K562 (cell line): ENCODE measurements around the gene LRP1B. TPM values are rescaled to one million over a fixed set of nuclear protein-coding genes. Genes with fewer than 3 reads are reported as not detected.

Source experiments
- ATAC-seq: fragments of 200-7000 bp; cut with Tn5 transposase; 3 replicates; pipeline ENCODE4 v1.9.1; 2020; ENCODE audit warnings: moderate library complexity
- BruUV-seq: library from RNA; stranded (reverse); fragments of 400-500 nt; replicated peaks from 2 replicates; lab custom pipeline; 2021; lab: Mats Ljungman, UMichigan
- CTCF ChIA-PET: fragments of 300-600 bp; formaldehyde crosslinking; extraction: SDS; loops from one replicate; lab custom pipeline; 2021; ENCODE audit warnings: low intra/inter-chr PET ratio; lab: Yijun Ruan, JAX
- POLR2A ChIA-PET: fragments of 300-600, 350-650 bp; sonication (Branson Sonifier 250); formaldehyde crosslinking; extraction: SDS; loops from one replicate; lab custom pipeline; 2021; ENCODE audit warnings: antibody characterized with exemption, inconsistent platforms; lab: Yijun Ruan, JAX
- DNase-seq, 4 experiments: peaks; one replicate each; pipeline versions ENCODE4 v3.0.0 to v3.0.0-alpha.2; 2011 to 2018; ENCODE audit warnings: low spot score in 3 of 4, mixed read lengths in 3 of 4; ENCODE audit errors: extremely low read depth in 1 of 4
- FAIRE-seq: peaks from 2 replicates; lab custom pipeline; 2011; peaks lifted over from hg19 to GRCh38; lab: Jason Lieb, UNC
- H2AFZ ChIP-seq: 2 replicates; pipeline ENCODE4 v1.6.0; 2011; ENCODE audit warnings: low read depth, low read length, control low read depth, inconsistent platforms
- H3K27ac ChIP-seq: fragments of 200-600 bp; 3 replicates; pipeline ENCODE4 v1.8.0; 2011; ENCODE audit warnings: low read depth, mild to moderate bottlenecking, control low read depth, inconsistent platforms, low read length, moderate library complexity, mixed read lengths; ENCODE audit errors: extremely low read depth
- H3K27me3 ChIP-seq, 2 experiments: fragments of 300-600 bp in 1 of 2; 2 replicates in 1 of 2; 3 replicates in 1 of 2; pipeline versions ENCODE4 v1.6.0 to v1.8.0; 2011; ENCODE audit warnings: inconsistent platforms in 2 of 2, low read length in 2 of 2, mild to moderate bottlenecking in 1 of 2, mixed read lengths in 1 of 2, moderate library complexity in 1 of 2; ENCODE audit not compliant: control insufficient read depth in 2 of 2, insufficient read depth in 2 of 2
- H3K36me3 ChIP-seq: fragments of 300-600 bp; 3 replicates; pipeline ENCODE4 v1.8.0; 2011; ENCODE audit warnings: mild to moderate bottlenecking, low read length, inconsistent platforms; ENCODE audit not compliant: control insufficient read depth, insufficient read depth
- H3K4me1 ChIP-seq, 2 experiments: fragments of 200-600 bp in 1 of 2; replicated peaks in 1 of 2; 2 replicates in 1 of 2; 3 replicates in 1 of 2; pipeline versions ENCODE4 v1.5.1 to v1.8.0; 2011; ENCODE audit warnings: inconsistent platforms in 2 of 2, low read length in 2 of 2, mild to moderate bottlenecking in 1 of 2, mixed read lengths in 1 of 2, moderate library complexity in 1 of 2; ENCODE audit not compliant: control insufficient read depth in 2 of 2, insufficient read depth in 2 of 2
- H3K4me2 ChIP-seq: 2 replicates; pipeline ENCODE4 v1.6.1; 2011; ENCODE audit warnings: low read length, control low read depth, inconsistent platforms, mixed read lengths; ENCODE audit not compliant: insufficient read depth
- H3K4me3 ChIP-seq: fragments of 200-600 bp; sonication (generic), shearing (Covaris generic); 2 replicates; pipeline ENCODE4 v1.5.1; 2016; ENCODE audit warnings: control low read depth, inconsistent platforms
- H3K79me2 ChIP-seq: fragments of 200-600 bp; 3 replicates; pipeline ENCODE4 v1.8.0; 2011; ENCODE audit warnings: low read length, inconsistent platforms; ENCODE audit not compliant: control insufficient read depth, insufficient read depth
- H3K9ac ChIP-seq, 2 experiments: 2 replicates each; pipeline versions ENCODE4 v1.6.0 to v1.6.1; 2011; ENCODE audit warnings: low read depth in 2 of 2, low read length in 2 of 2, control low read depth in 1 of 2, inconsistent platforms in 1 of 2, mild to moderate bottlenecking in 1 of 2, mixed read lengths in 1 of 2; ENCODE audit not compliant: insufficient read depth in 1 of 2
- H3K9me1 ChIP-seq: one replicate; pipeline ENCODE4 v1.6.0; 2011; ENCODE audit warnings: inconsistent platforms, mild to moderate bottlenecking, low read length, moderate library complexity; ENCODE audit not compliant: control insufficient read depth, insufficient read depth
- H3K9me3 ChIP-seq: replicated peaks from 2 replicates; pipeline ENCODE4 v1.5.1; 2011; ENCODE audit warnings: low read depth, low read length, inconsistent platforms; ENCODE audit not compliant: control insufficient read depth, insufficient read depth
- H4K20me1 ChIP-seq: replicated peaks from 2 replicates; pipeline ENCODE4 v1.6.1; 2011; ENCODE audit warnings: low read length, inconsistent platforms, mixed read lengths; ENCODE audit not compliant: control insufficient read depth, insufficient read depth
- BRD4 ChIP-seq: fragments of 200-600 bp; sonication (generic); IDR thresholded peaks from 2 replicates; pipeline ENCODE4 v1.6.1; 2017; ENCODE audit warnings: inconsistent platforms
- CBX8 ChIP-seq: fragments of 200-600 bp; sonication (generic); IDR thresholded peaks from 2 replicates; pipeline ENCODE4 v1.6.1; 2012; ENCODE audit warnings: borderline replicate concordance, mixed run types, low read depth, mild to moderate bottlenecking, moderate library complexity, mixed read lengths, low read length, control low read depth, inconsistent platforms; ENCODE audit not compliant: poor library complexity, severe bottlenecking; ENCODE audit errors: extremely low read depth
- DNMT1 ChIP-seq: fragments of 450-650 bp; IDR thresholded peaks from 2 replicates; pipeline ENCODE4 v1.6.1; 2016; ENCODE audit warnings: antibody characterized with exemption, mild to moderate bottlenecking
- ELF1 ChIP-seq: fragments of 200-800 bp; sonication (Bioruptor generic); IDR thresholded peaks from 2 replicates; pipeline ENCODE4 v1.6.1; 2016; ENCODE audit warnings: missing genetic modification characterization, missing compliant biosample characterization
- ETV6 ChIP-seq, 3 experiments: fragments of 150-350 bp in 1 of 3; sonication (generic) in 1 of 3; formaldehyde crosslinking in 1 of 3; IDR thresholded peaks; 2 replicates each; pipeline versions ENCODE4 v1.6.1 to v1.8.0; 2014 to 2022; ENCODE audit warnings: borderline replicate concordance in 2 of 3, low read depth in 2 of 3, antibody characterized with exemption in 1 of 3, low read length in 1 of 3, mild to moderate bottlenecking in 1 of 3, missing genetic modification reagents in 1 of 3
- GTF2F1 ChIP-seq: IDR thresholded peaks from 2 replicates; pipeline ENCODE4 v1.6.1; 2011; ENCODE audit warnings: low read depth, low read length, improper control_type of control experiment
- SMAD3 ChIP-seq: fragments of 450-650 bp; formaldehyde crosslinking; conservative IDR thresholded peaks from 2 replicates; pipeline ENCODE4 v1.4.0; 2020; ENCODE audit warnings: mild to moderate bottlenecking
- SMAD4 ChIP-seq: fragments of 250-450 bp; sonication (Bioruptor Pico); conservative IDR thresholded peaks from 2 replicates; pipeline ENCODE4 v1.8.0; 2021; ENCODE audit warnings: inconsistent platforms, mild to moderate bottlenecking, moderate library complexity
- SRSF7 ChIP-seq: fragments of 200-400 bp; formaldehyde crosslinking; optimal IDR thresholded peaks from 2 replicates; pipeline ENCODE3; 2017; ENCODE audit warnings: mild to moderate bottlenecking, low read depth, low read length
- TAF7 ChIP-seq: fragments of 450-650 bp; IDR thresholded peaks from 2 replicates; pipeline ENCODE4 v1.6.1; 2016; ENCODE audit warnings: missing genetic modification characterization, missing compliant biosample characterization
- ZC3H11A ChIP-seq: IDR thresholded peaks from 2 replicates; pipeline ENCODE4 v1.6.1; 2012; ENCODE audit warnings: low read depth, low read length, improper control_type of control experiment
- ZNF512 ChIP-seq: IDR thresholded peaks from 2 replicates; pipeline ENCODE4 v1.6.1; 2016; ENCODE audit warnings: missing genetic modification characterization, missing compliant biosample characterization
- ZNF740 ChIP-seq, 3 experiments: fragments of 200-800 bp in 1 of 3; sonication (Bioruptor generic) in 1 of 3; sonication (generic) in 1 of 3; formaldehyde crosslinking in 1 of 3; IDR thresholded peaks; 2 replicates each; pipeline versions ENCODE4 v1.6.1 to v1.8.0; 2016 to 2022; ENCODE audit warnings: mild to moderate bottlenecking in 2 of 3, missing compliant biosample characterization in 2 of 3, missing genetic modification characterization in 2 of 3, missing genetic modification reagents in 1 of 3
- WGBS: fragments of 100-300 bp; shearing (Covaris generic); methylation state at CpG from one replicate; pipeline ENCODE4 v1.1.6; 2016; ENCODE audit warnings: low coverage, mixed read lengths; ENCODE audit not compliant: insufficient coverage; ENCODE audit errors: missing lambda C conversion rate; 5-methylcytosine and 5-hydroxymethylcytosine counted together
- in situ Hi-C: fragments of 300-500 bp; cut with MboI; formaldehyde crosslinking; loops from 4 replicates; pipeline ENCODE4 v1.15.0; 2018; ENCODE audit warnings: inconsistent platforms, mixed read lengths
- intact Hi-C: fragments of 100-400 bp; cut with micrococcal nuclease; formaldehyde crosslinking; loops from 2 replicates; pipeline ENCODE4 v1.14.2; 2022
- polyA plus RNA-seq, 8 experiments: library from polyadenylated mRNA; depleted of rRNA in 4 of 8; stranded (reverse) in 5 of 8; unstranded in 3 of 8; fragments of >200 nt; fragmentation: Nextera tagmentation in 2 of 8; fragmentation: Illumina TruSeq in 1 of 8; extraction: Ambion mirVana in 2 of 8; extraction: Trizol in 1 of 8; gene quantifications; 2 replicates each; pipeline versions ENCODE4 v1.2.1 to v1.2.3, GENCODE V29; 2011 to 2014; ENCODE audit warnings: inconsistent platforms in 1 of 8, missing spikeins in 1 of 8
- total RNA-seq, 7 experiments: library from RNA; depleted of rRNA in 6 of 7; stranded (reverse); fragments of >200 nt in 6 of 7; fragmentation: Illumina TruSeq in 2 of 7; extraction: Trizol in 2 of 7; gene quantifications; 2 replicates each; pipeline versions ENCODE4 v1.2.1 to v1.2.3, GENCODE V29; 2011 to 2021; ENCODE audit warnings: low replicate concordance in 1 of 7
- TF ChIP-seq, protein P1 (sequence below): fragments of 450-650 bp; IDR thresholded peaks from 2 replicates; pipeline ENCODE4 v1.6.1; 2016; ENCODE audit warnings: missing biosample characterization, missing genetic modification characterization

The LRP1B gene
- total and polyA plus RNA-seq, 9 of the 15 experiments (the other 6 are each of a cell fraction or from before 2014, with no cell fraction given): not detected

DNA sequence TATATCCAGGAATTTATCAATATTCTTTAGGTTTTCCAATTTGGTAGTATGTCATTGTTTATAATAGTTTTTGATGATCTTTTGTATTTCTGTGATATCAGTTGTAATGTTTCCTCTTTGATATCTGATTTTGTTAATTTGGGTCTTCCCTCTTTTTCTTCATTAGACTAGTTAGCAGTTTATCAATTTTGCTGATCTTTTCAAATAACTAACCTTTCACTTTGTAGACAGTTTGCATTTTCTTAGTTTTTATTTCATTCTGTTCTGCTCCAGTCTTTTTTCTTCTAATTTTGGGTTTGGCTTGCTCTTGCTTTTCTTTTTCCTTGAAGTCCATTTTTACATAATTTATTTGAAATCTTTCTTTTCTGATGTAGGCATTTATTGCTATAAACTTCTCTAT lies 824.4 kb downstream of the LRP1B start (continued):
- TF ChIP-seq, protein P1, sequence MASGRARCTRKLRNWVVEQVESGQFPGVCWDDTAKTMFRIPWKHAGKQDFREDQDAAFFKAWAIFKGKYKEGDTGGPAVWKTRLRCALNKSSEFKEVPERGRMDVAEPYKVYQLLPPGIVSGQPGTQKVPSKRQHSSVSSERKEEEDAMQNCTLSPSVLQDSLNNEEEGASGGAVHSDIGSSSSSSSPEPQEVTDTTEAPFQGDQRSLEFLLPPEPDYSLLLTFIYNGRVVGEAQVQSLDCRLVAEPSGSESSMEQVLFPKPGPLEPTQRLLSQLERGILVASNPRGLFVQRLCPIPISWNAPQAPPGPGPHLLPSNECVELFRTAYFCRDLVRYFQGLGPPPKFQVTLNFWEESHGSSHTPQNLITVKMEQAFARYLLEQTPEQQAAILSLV (tag): no peak
- TF ChIP-seq CBX8: no peak
- TF ChIP-seq, all 486 proteins: peak for 3

DNA sequence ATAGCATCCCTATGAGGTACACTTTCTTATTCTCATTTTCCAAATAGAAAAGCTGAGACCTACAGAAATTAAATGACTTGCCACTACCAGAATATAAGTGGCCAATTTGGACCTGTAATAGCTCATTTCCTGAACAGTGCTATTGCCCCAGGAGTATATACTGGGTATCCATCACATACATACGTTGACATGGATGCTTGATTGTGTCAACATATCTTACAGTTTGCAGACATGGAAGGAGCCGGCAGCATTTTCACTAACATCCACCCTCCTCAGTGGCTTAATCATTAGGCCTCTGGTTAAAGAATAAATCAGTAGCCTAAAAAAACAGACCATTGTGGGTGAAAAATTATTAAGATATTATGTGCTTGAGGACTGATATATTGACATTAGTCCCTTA lies 829.3 kb downstream of the LRP1B start:
- no peak overlapping the region for H3K27ac ChIP-seq
- no peak for FAIRE-seq
- no peak overlapping the region for H3K9ac ChIP-seq
- H3K9me1 ChIP-seq: no peaks in the 10 kb centered on the region
- no peaks in the 10 kb centered on the region for H3K36me3 ChIP-seq
- no peaks in the 10 kb centered on the region for H4K20me1 ChIP-seq
- no peak overlapping the region for H3K4me3 ChIP-seq
- no peaks in the 10 kb centered on the region for H3K9me3 ChIP-seq
- no peak overlapping the region for H2AFZ ChIP-seq
- no peaks in the 10 kb centered on the region for H3K27me3 ChIP-seq
- ATAC-seq: no peak
- intact Hi-C loops: no loop called here
- H3K4me1 ChIP-seq: no peaks in the 10 kb centered on the region
- no peak overlapping the region for H3K4me2 ChIP-seq
- 0% methylated on average over 2 of the region's 2 CpGs for WGBS
- in situ Hi-C loops: no loop called here
- ChIA-PET CTCF (no interaction called here), POLR2A (no interaction called here)
- H3K79me2 ChIP-seq: no peaks in the 10 kb centered on the region
- BruUV-seq: no TSS peak
- DNase-seq: no peak
- TF ChIP-seq GTF2F1 (no peak), CBX8 (no peak), TAF7 (tag) (no peak), ETV6 (IDR thresholded peaks at IDR 0.05; ENCODE audit: borderline replicate concordance in 1 of 2, low read depth in 2 of 2, low read length in 1 of 2) (no peak), ETV6 (CRISPR knock-in tag; IDR thresholded peaks at IDR 0.05; ENCODE audit: borderline replicate concordance) (no peak), ZNF512 (no peak), SRSF7 (no peak), ZNF740 (CRISPR knock-in tag; IDR thresholded peaks at IDR 0.05) (no peak), ZNF740 (tag; IDR thresholded peaks at IDR 0.05) (no peak), SMAD4 (CRISPR knock-in tag) (no peak), DNMT1 (no peak), BRD4 (no peak), ELF1 (tag) (no peak), SMAD3 (CRISPR knock-in tag) (no peak), ZC3H11A (no peak)
